ENCODE measurements around the gene NAV2.

NAV2 gene

DNA sequence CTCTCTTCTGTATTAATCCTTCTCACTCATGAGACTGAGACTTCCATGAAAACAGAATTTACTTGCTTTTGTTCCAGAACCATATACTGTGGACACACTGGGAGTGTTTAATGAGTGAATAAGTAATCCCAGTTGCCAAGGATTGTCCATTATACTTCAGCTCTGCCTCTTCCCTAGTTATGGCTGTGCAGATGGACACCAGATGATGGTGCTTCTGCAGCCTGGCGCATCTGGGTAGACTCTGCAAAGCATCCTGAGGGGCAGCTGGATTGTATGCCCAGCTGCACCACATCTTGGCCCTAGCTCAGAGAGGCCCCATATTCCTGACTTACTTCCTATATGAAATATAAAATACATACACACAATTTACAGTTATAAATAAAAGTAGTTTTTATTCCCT is 404.2 kb downstream of the NAV2 start:
- DNase-seq (ENCODE audit: low read depth): no peak
- H3K4me3 ChIP-seq (ENCODE audit: low read length): no peak overlapping the region
- TF ChIP-seq CTCF (conservative IDR thresholded peaks at IDR 0.05; ENCODE audit: low read depth, low read length): no peak

GRCh38 chr11:20117291-20117690 is 404.7 kb downstream of the NAV2 start:
- no peak for DNase-seq (ENCODE audit: low read depth)
- no peak overlapping the region for H3K4me3 ChIP-seq (ENCODE audit: low read length)
- TF ChIP-seq CTCF (conservative IDR thresholded peaks at IDR 0.05; ENCODE audit: low read depth, low read length): no peak

GRCh38 chr11:20118209-20118608 is 405.6 kb downstream of the NAV2 start:
- DNase-seq (ENCODE audit: low read depth): no peak
- H3K4me3 ChIP-seq (ENCODE audit: low read length): no peak overlapping the region
- TF ChIP-seq CTCF (conservative IDR thresholded peaks at IDR 0.05; ENCODE audit: low read depth, low read length): no peak

- no peak for DNase-seq (ENCODE audit: low read depth)
- no peak for TF ChIP-seq CTCF (conservative IDR thresholded peaks at IDR 0.05; ENCODE audit: low read depth, low read length)
- no peak overlapping the region for H3K4me3 ChIP-seq (ENCODE audit: low read length)
These were observed 406.7 kb downstream of the NAV2 start for GRCh38 chr11:20119315-20119714.

- DNase-seq (ENCODE audit: low read depth): no peak
- H3K4me3 ChIP-seq (ENCODE audit: low read length): no peak overlapping the region
- no peak for TF ChIP-seq CTCF (conservative IDR thresholded peaks at IDR 0.05; ENCODE audit: low read depth, low read length)
These were observed 407.7 kb downstream of the NAV2 start for GRCh38 chr11:20120134-20120925.

GRCh38 chr11:20122131-20122530 is 409.5 kb downstream of the NAV2 start:
- H3K4me3 ChIP-seq (ENCODE audit: low read length): no peak overlapping the region
- TF ChIP-seq CTCF (conservative IDR thresholded peaks at IDR 0.05; ENCODE audit: low read depth, low read length): no peak
- DNase-seq (ENCODE audit: low read depth): no peak

DNA sequence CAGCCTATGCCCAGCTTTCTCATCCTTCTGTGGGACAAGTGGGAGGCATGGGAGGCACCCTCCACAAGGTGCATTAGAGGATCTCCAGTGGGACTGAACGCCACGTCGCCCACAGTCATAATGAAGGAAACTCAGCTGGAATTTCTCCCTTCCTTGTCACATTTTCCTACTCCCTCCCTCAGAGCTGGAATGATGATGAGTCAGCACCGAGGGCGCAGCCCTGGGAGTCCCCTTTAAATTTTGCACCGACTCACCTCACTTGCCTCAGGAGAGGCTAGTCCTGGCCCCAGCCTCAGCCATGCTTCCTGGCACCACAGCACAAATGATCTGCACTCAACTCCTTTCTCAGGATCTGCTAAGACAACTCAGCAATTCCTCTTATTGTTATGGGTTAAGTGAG is 413.3 kb downstream of the NAV2 start:
- no peak for DNase-seq (ENCODE audit: low read depth)
- no peak overlapping the region for H3K4me3 ChIP-seq (ENCODE audit: low read length)
- no peak for TF ChIP-seq CTCF (conservative IDR thresholded peaks at IDR 0.05; ENCODE audit: low read depth, low read length)
